ENCODE data around the gene TSPAN4. TPM values are rescaled to one million over a fixed set of nuclear protein-coding genes. Genes with fewer than 3 reads are reported as not detected.

TSPAN4 gene
- total RNA-seq, 1 donor from 2014 or later, result 40.2 TPM

GRCh38 chr11:795634-796564 lies 46.8 kb upstream of the TSPAN4 start:
- no peak for TF ChIP-seq CTCF (conservative IDR thresholded peaks at IDR 0.05)

GRCh38 chr11:796565-797295 lies 45.9 kb upstream of the TSPAN4 start:
- H3K27me3 Mint-ChIP-seq (ENCODE audit: low read depth), result no peaks in the 10 kb centered on the region
- H3K9me3 Mint-ChIP-seq, result no peaks in the 10 kb centered on the region
- no peak for TF ChIP-seq CTCF (conservative IDR thresholded peaks at IDR 0.05)
- no peak overlapping the region for H3K27ac Mint-ChIP-seq (ENCODE audit: unreplicated experiment)
- H3K4me3 Mint-ChIP-seq, result peak overlapping the region; percentile 98
- H3K4me1 Mint-ChIP-seq, result peaks cover 15% of the 10 kb centered on the region
- no peaks in the 10 kb centered on the region for H3K36me3 Mint-ChIP-seq (ENCODE audit: low read depth)
- no peak for DNase-seq (ENCODE audit: low read depth, low spot score)

More at GRCh38 chr11:795634-796564, 46.8 kb upstream of the TSPAN4 start:
- Mint-ChIP-seq H3K27me3 (ENCODE audit: low read depth) (no peaks in the 10 kb centered on the region), H3K4me1 (peaks cover 15% of the 10 kb centered on the region), H3K36me3 (ENCODE audit: low read depth) (no peaks in the 10 kb centered on the region), H3K9me3 (no peaks in the 10 kb centered on the region), H3K27ac (ENCODE audit: unreplicated experiment) (no peak overlapping the region), H3K4me3 (peak overlapping the region; percentile 98)
- DNase-seq (ENCODE audit: low read depth, low spot score), result no peak

DNA sequence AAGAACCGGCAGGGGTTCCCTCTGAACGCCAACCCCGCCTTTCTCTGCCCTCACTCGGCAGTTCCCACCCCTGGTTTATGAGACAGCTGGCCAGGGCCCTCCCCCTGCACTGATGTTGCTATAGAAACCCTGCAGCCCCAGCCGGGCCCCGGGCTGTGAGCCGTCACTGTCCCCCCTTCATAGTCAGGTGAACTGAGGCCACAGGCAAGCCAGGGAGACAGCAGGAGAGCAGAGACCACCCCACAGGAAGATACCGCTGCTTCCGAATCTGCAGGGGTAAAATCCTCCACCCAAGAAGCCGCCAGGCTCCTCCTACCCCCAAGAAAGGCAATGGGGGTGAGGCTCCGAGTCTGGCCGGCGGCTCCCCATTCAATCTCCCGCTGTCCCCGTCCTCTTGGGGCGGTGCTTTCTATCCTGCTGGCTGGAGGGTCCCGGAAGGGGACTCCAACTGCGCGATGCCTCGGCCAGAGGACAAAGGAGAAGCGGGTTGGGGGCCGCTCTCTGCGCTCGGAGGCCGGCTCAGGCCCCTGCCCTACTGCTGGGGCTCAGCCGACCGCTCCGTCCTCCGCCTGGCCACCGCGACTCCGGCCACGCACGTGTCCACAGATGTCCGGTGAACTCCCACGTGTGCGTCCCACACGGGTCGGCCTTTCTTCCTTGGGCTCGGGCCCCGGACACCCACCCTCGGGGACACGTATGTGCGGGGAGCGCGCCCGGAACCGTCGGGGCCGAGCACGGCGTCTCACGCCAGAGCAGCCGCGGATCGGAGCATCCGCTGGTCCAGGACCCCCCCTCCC lies 45.2 kb upstream of the TSPAN4 start:
- peak; percentile 61 for DNase-seq (ENCODE audit: low read depth, low spot score)
- Mint-ChIP-seq H3K4me1 (peaks cover 15% of the 10 kb centered on the region), H3K27me3 (ENCODE audit: low read depth) (no peaks in the 10 kb centered on the region), H3K27ac (ENCODE audit: unreplicated experiment) (peak overlapping the region; percentile 92), H3K9me3 (no peaks in the 10 kb centered on the region), H3K4me3 (peak overlapping the region; percentile 98), H3K36me3 (ENCODE audit: low read depth) (no peaks in the 10 kb centered on the region)
- no peak for TF ChIP-seq CTCF (conservative IDR thresholded peaks at IDR 0.05)

- peak within 1 kb of the TSS; percentile 92 for H3K27ac Mint-ChIP-seq (ENCODE audit: unreplicated experiment)
- H3K4me3 Mint-ChIP-seq, result peak within 1 kb of the TSS; percentile 98
- peak; percentile 89 for TF ChIP-seq CTCF (conservative IDR thresholded peaks at IDR 0.05)
- H3K4me1 Mint-ChIP-seq, result peaks cover 15% of the 10 kb centered on the region
- H3K9me3 Mint-ChIP-seq, result no peaks in the 10 kb centered on the region
- no peaks in the 10 kb centered on the region for H3K27me3 Mint-ChIP-seq (ENCODE audit: low read depth)
- peak; percentile 89 for DNase-seq (ENCODE audit: low read depth, low spot score)
- no peaks in the 10 kb centered on the region for H3K36me3 Mint-ChIP-seq (ENCODE audit: low read depth)
These were observed 44.4 kb upstream of the TSPAN4 start, which contains the start of gene SLC25A22 for GRCh38 chr11:798093-798713. Gene SLC25A22, minus strand, starts transcription at chr11:798281. Its CDS starts 3,275 bp downstream, at chr11:795006.
